Panc1 (cell line): Measurements from ENCODE around the gene MTRFR. TPM values are rescaled to one million over a fixed set of nuclear protein-coding genes. Genes with fewer than 3 reads are reported as not detected.

Experiments used
- ATAC-seq: fragments of 200-7000 bp; cut with Tn5 transposase; 2 replicates; pipeline ENCODE4 v1.9.1; 2020; ENCODE audit warnings: mild to moderate bottlenecking, moderate library complexity
- BruUV-seq: library from RNA; stranded (reverse); fragments of 400-500 nt; replicated peaks from 2 replicates; lab custom pipeline; 2021; lab: Mats Ljungman, UMichigan
- CTCF ChIA-PET: fragments of 300-600 bp; sonication (Branson Sonifier 250); formaldehyde crosslinking; loops from one replicate; lab custom pipeline; 2022; ENCODE audit warnings: antibody characterized with exemption; lab: Charles Lee
- POLR2A ChIA-PET: fragments of 300-600 bp; sonication (Branson Sonifier 250); formaldehyde crosslinking; loops from one replicate; lab custom pipeline; 2022; ENCODE audit warnings: antibody characterized with exemption; lab: Charles Lee
- DNase-seq: peaks from one replicate; pipeline ENCODE4 v3.0.0-alpha.2; 2010; ENCODE audit warnings: low read depth, low spot score
- H3K27ac ChIP-seq: 2 replicates; pipeline ENCODE4 v1.5.1; 2011; ENCODE audit warnings: mild to moderate bottlenecking, low read length, inconsistent platforms
- H3K27me3 ChIP-seq: fragments of 200-500 bp; sonication (Bioruptor generic); 2 replicates; pipeline ENCODE4 v1.6.0; 2014; ENCODE audit warnings: low read length, inconsistent platforms; ENCODE audit not compliant: control insufficient read depth, insufficient read depth
- H3K36me3 ChIP-seq: fragments of 200-500 bp; sonication (Bioruptor generic); 2 replicates; pipeline ENCODE4 v1.5.1; 2014; ENCODE audit warnings: inconsistent platforms, mild to moderate bottlenecking, low read length, moderate library complexity; ENCODE audit not compliant: control insufficient read depth, insufficient read depth
- H3K4me1 ChIP-seq: 2 replicates; pipeline ENCODE4 v1.5.1; 2011; ENCODE audit warnings: inconsistent platforms, mild to moderate bottlenecking, low read length, moderate library complexity; ENCODE audit not compliant: control insufficient read depth, insufficient read depth
- H3K4me3 ChIP-seq, 2 experiments: 2 replicates each; pipeline ENCODE4 v1.5.1; 2011 to 2012; ENCODE audit warnings: low read depth in 2 of 2, low read length in 2 of 2, mild to moderate bottlenecking in 2 of 2, inconsistent platforms in 1 of 2, moderate library complexity in 1 of 2
- H3K9me3 ChIP-seq: fragments of 200-500 bp; sonication (Bioruptor generic); 2 replicates; pipeline ENCODE4 v1.5.1; 2014; ENCODE audit warnings: low read depth, mild to moderate bottlenecking, inconsistent platforms, low read length, moderate library complexity; ENCODE audit not compliant: control insufficient read depth, insufficient read depth
- POLR2AphosphoS5 ChIP-seq: IDR thresholded peaks from 2 replicates; pipeline ENCODE4 v1.6.1; 2012; ENCODE audit warnings: mild to moderate bottlenecking, low read depth, low read length, moderate library complexity
- REST ChIP-seq, 2 experiments: IDR thresholded peaks; 2 replicates each; pipeline ENCODE4 v1.6.1; 2011 to 2012; ENCODE audit warnings: low read depth in 2 of 2, control low read depth in 1 of 2, low read length in 1 of 2, mild to moderate bottlenecking in 1 of 2, moderate library complexity in 1 of 2; ENCODE audit not compliant: insufficient read depth in 1 of 2
- SIN3A ChIP-seq: IDR thresholded peaks from 2 replicates; pipeline ENCODE4 v1.6.1; 2012; ENCODE audit warnings: low read depth, mild to moderate bottlenecking, low read length, moderate library complexity, borderline replicate concordance; ENCODE audit not compliant: insufficient read depth
- TCF7L2 ChIP-seq: IDR thresholded peaks from 2 replicates; pipeline ENCODE4 v1.6.1; 2011; ENCODE audit warnings: mild to moderate bottlenecking, low read depth, low read length, inconsistent platforms
- in situ Hi-C: cut with HindIII; loops from 2 replicates; pipeline ENCODE4 v1.10.0; 2016; ENCODE audit warnings: low sequenced_read_pairs, low pct_unique_long_range_greater_than_20kb
- intact Hi-C: fragments of 100-400 bp; cut with micrococcal nuclease; formaldehyde crosslinking; loops from one replicate; pipeline ENCODE4 v1.10.0; 2022; ENCODE audit not compliant: unreplicated experiment
- total RNA-seq: library from RNA; stranded (reverse); gene quantifications from one replicate; pipeline ENCODE4 v1.2.1, GENCODE V29; 2021; ENCODE audit not compliant: unreplicated experiment
- TF ChIP-seq, protein P1 (sequence below): fragments of 450-650 bp; IDR thresholded peaks from 2 replicates; pipeline ENCODE4 v1.5.1; 2017; ENCODE audit warnings: mild to moderate bottlenecking

MTRFR gene
- total RNA-seq, 1 experiment from 2014 or later = 21.5 TPM

GRCh38 chr12:123306200-123306599 is 73.0 kb downstream of the MTRFR start:
- POLR2A ChIA-PET = no interaction called here
- DNase-seq (no peak), ATAC-seq (no peak)
- H3K27ac ChIP-seq = no peak overlapping the region
- in situ Hi-C loops = no loop called here
- H3K36me3 ChIP-seq = peaks cover 28% of the 10 kb centered on the region
- no peak overlapping the region for H3K4me3 ChIP-seq
- intact Hi-C loops = no loop called here
- no peaks in the 10 kb centered on the region for H3K4me1 ChIP-seq
- no TSS peak for BruUV-seq
- H3K9me3 ChIP-seq = no peaks in the 10 kb centered on the region
- H3K27me3 ChIP-seq = no peaks in the 10 kb centered on the region
- CTCF ChIA-PET = no interaction called here
- TF ChIP-seq POLR2AphosphoS5 (no peak), REST (IDR thresholded peaks at IDR 0.05; ENCODE audit: insufficient read depth in 1 of 2, low read depth in 2 of 2, low read length in 1 of 2) (no peak), TCF7L2 (no peak), SIN3A (no peak)
- TF ChIP-seq, protein P1, sequence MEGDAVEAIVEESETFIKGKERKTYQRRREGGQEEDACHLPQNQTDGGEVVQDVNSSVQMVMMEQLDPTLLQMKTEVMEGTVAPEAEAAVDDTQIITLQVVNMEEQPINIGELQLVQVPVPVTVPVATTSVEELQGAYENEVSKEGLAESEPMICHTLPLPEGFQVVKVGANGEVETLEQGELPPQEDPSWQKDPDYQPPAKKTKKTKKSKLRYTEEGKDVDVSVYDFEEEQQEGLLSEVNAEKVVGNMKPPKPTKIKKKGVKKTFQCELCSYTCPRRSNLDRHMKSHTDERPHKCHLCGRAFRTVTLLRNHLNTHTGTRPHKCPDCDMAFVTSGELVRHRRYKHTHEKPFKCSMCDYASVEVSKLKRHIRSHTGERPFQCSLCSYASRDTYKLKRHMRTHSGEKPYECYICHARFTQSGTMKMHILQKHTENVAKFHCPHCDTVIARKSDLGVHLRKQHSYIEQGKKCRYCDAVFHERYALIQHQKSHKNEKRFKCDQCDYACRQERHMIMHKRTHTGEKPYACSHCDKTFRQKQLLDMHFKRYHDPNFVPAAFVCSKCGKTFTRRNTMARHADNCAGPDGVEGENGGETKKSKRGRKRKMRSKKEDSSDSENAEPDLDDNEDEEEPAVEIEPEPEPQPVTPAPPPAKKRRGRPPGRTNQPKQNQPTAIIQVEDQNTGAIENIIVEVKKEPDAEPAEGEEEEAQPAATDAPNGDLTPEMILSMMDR = no peak

Other genes starting within 250 kb of the MTRFR start
- gene PITPNM2, start 82.3 kb upstream of the MTRFR start, total RNA-seq = 26.4 TPM
- 72.3 TPM for gene MPHOSPH9, start 295 bp upstream of the MTRFR start, total RNA-seq
- 217 TPM for gene CDK2AP1, start 38.4 kb downstream of the MTRFR start, total RNA-seq
- 68.7 TPM for gene SBNO1, start 131.4 kb downstream of the MTRFR start, total RNA-seq
- 53.0 TPM for gene KMT5A, start 150.7 kb downstream of the MTRFR start, total RNA-seq
- 5.4 TPM for gene RILPL2, start 203.2 kb downstream of the MTRFR start, total RNA-seq
- gene SNRNP35, start 224.7 kb downstream of the MTRFR start, total RNA-seq = 16.5 TPM